A549 treated with AZD9567 at 1 μM for 4 hours (cell line): ENCODE data around the gene RAB41. TPM values are rescaled to one million over a fixed set of nuclear protein-coding genes. Genes with fewer than 3 reads are reported as not detected.

Source experiments
- total RNA-seq: library from RNA; stranded (reverse); fragments of 200-300 nt; extraction: Qiagen RNA extraction; gene quantifications from 5 replicates; pipeline ENCODE4 v1.2.3, GENCODE V29; 2022; ENCODE audit not compliant: insufficient read depth

The RAB41 gene
- not detected in 5 replicates for total RNA-seq

DNA sequence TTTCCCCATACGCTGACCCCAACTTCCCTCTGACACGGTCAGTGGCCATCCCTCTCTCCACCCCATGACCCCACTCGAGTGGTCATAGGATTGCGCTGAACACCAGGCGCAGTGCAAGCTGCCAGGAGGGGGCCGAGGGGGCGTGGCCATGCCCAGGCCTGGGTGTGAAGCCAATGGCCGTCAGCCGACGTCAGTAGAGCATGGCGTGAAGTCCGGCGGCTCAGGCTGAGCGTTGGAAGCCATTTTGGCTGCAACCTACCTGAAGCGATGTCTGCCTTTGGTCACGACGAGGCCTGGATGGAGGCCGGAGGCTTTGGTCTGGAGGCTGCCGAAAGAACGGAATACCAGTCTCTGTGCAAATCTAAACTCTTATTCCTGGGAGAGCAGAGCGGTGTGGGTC, at the start of gene RAB41:
TSS of gene RAB41 (plus strand) at position 222 of the 400 bp plus-strand sequence. CDS start at position 268, 46 bp downstream.

DNA sequence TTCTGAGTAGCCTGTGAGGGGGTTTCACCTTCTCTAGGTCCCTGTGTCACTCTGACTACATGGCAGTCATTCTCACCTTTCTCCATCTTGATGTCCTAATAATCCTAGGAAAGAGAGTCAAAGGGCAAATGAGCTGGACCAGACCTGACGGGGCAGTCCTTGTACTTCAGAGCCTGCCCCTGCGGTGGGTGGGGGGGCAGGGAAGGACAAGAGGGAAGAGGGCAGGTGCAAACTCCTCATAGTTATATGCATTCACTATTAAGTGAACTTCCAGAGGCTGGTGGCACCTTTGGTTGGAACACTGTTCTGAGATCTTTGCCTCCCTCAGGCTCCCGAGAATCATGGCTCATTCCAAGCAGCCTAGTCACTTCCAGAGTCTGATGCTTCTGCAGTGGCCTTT, 47.6 kb upstream of the RAB41 start, which contains the start of gene AWAT1:
TSS of gene AWAT1 (plus strand) at position 301 of the 400 bp plus-strand sequence. CDS start at position 342, 41 bp downstream.

DNA sequence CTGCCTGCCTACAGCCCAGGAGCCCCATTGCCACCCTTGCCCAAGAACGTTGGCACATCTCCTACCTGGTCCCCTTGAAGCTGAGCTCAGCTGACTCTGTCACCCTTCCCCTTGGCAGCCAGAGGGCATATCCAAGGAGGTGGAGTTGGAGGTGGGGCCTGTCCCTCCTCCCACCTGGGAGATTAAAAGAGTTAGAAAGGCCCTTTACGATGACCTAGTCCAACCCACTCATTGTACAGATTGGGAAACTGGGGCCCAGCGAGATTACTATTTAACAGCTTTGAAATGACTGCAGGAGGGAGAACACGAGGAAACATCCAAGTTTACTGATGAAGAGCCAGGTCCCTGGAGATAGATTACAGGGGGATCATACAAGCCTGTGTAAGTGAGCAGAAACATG, 21.9 kb upstream of the RAB41 start, which contains the start of gene P2RY4:
TSS of gene P2RY4 (minus strand) at position 101 of the 400 bp plus-strand sequence. CDS start 580 bp downstream, outside the sequence.

DNA sequence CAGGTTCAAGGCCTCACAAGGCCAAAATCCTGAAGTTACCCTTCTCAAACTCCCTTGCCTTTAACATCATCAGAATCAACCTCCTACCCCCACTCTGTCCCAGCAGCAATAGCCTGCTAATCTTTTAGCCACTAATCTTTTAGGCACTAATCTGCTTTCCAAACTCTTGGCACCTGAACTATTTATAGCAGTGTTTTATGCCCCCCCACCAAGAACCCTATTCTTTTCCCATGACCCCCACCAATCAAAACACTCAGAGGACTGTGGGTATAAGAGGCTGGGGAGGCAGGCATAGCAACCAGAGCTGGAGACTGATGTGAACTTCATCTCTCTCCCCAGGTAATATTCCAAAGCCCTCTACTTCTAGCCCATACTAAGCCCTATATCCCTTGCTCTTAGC, 13.9 kb upstream of the RAB41 start, which contains the start of gene ARR3:
TSS of gene ARR3 (plus strand) at position 301 of the 400 bp plus-strand sequence. CDS start 1,052 bp downstream, outside the sequence.

DNA sequence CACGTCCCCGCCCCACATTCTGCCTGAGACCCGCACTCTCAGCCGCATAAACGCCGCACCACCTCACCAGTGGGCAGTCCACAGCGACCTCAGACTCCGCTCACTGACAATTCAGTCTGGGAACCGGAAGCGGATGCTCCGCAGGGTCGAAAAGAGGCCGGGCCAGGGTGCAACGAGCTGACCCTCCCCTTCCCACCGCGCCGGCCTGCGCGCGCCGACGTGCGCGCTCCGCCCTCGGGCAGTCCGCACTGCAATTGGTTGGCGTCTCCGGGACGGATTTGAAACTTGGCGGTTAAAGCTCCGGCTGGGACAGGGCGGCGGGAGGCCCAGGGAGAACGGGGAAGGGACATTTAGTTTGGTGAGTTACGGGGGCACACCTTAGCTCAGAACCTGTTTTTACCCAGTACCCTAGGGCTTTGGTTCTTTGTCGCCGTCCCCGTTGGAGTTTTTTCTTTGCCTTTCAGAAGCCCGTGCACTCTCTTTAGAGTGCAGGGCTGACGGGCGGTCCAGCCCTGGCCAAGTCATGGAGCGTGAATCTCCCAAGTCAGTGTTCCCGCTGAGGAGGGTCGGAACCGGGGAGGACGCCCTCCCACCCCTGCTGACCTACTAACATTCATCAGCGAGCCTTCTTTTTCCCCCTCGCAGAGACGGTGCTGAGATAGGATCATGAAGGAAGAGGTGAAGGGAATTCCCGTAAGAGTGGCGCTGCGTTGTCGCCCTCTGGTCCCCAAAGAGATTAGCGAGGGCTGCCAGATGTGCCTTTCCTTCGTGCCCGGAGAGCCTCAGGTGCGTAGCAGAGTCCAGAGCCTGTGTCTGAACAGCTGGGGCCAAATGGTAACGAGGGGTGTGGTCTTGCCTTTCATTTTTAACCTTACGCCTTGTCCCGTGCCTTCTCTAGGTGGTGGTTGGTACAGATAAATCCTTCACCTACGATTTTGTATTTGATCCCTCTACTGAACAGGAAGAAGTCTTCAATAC, 8.1 kb downstream of the RAB41 start, which contains the start of the genes KIF4A and PDZD11:
TSS of gene KIF4A (plus strand) at position 312 of the 978 bp plus-strand sequence. CDS start at position 667, 355 bp downstream.
TSS of gene PDZD11 (minus strand) at position 135 of the 978 bp plus-strand sequence. CDS start 586 bp downstream, outside the sequence.

Other genes with a start within 250 kb of the RAB41 start
- gene AWAT2, start 232.2 kb upstream of the RAB41 start, total RNA-seq: not detected in 5 replicates
- gene OTUD6A, start 219.7 kb upstream of the RAB41 start, total RNA-seq: not detected in 5 replicates
- gene IGBP1, start 148.7 kb upstream of the RAB41 start, total RNA-seq: 59.9 to 68.4 TPM (median 65.9 TPM) in 5 replicates
- gene DGAT2L6, start 104.7 kb upstream of the RAB41 start, total RNA-seq: not detected in 5 replicates
- gene AWAT1, start 47.5 kb upstream of the RAB41 start, total RNA-seq: not detected in 5 replicates
- 0.05 to 0.12 TPM in 2 of 5 replicates, not detected in the others for gene P2RY4, start 22.0 kb upstream of the RAB41 start, total RNA-seq
- gene ARR3, start 13.8 kb upstream of the RAB41 start, total RNA-seq: not detected in 5 replicates
- 87.0 to 117 TPM (median 90.7 TPM) in 5 replicates for gene PDZD11, start 7.8 kb downstream of the RAB41 start, total RNA-seq
- gene KIF4A, start 7.9 kb downstream of the RAB41 start, total RNA-seq: 25.0 to 31.1 TPM (median 27.3 TPM) in 5 replicates
- 0.06 to 0.09 TPM (median 0.08 TPM) in 3 of 5 replicates, not detected in the others for gene GDPD2, start 141.1 kb downstream of the RAB41 start, total RNA-seq
- 2.4 to 7.6 TPM (median 4.8 TPM) in 5 replicates for gene DLG3, start 162.7 kb downstream of the RAB41 start, total RNA-seq